RWPE1 (cell line): ENCODE data around the gene RARB.

Experiments
- CTCF ChIA-PET: fragments of 350-600 bp; sonication (Branson Sonifier 250); formaldehyde crosslinking; extraction: SDS; loops from one replicate; lab custom pipeline; 2021; lab: Yijun Ruan, JAX
- POLR2A ChIA-PET: fragments of 400-600 bp; formaldehyde crosslinking; extraction: SDS; loops from one replicate; lab custom pipeline; 2020; ENCODE audit warnings: antibody characterized with exemption; ENCODE audit not compliant: low non-redundant PET; lab: Yijun Ruan, JAX
- DNase-seq: peaks from one replicate; pipeline ENCODE4 v3.0.0; 2012; ENCODE audit warnings: low spot score
- H3K27ac ChIP-seq: fragments of 450-650 bp; 2 replicates; pipeline ENCODE4 v1.5.1; 2017
- CTCF ChIP-seq: fragments of 450-650 bp; conservative IDR thresholded peaks from 2 replicates; pipeline ENCODE4 v1.5.1; 2017; ENCODE audit warnings: low read depth, mild to moderate bottlenecking

The RARB gene

GRCh38 chr3:25419251-25419650, 8.8 kb upstream of the RARB start:
- ChIA-PET POLR2A (no interaction called here), CTCF (no interaction called here)
- TF ChIP-seq CTCF, result no peak
- DNase-seq, result no peak
- no peak overlapping the region for H3K27ac ChIP-seq

GRCh38 chr3:25420147-25420546, 7.9 kb upstream of the RARB start:
- ChIA-PET POLR2A (no interaction called here), CTCF (no interaction called here)
- no peak overlapping the region for H3K27ac ChIP-seq
- TF ChIP-seq CTCF, result no peak
- DNase-seq, result no peak

DNA sequence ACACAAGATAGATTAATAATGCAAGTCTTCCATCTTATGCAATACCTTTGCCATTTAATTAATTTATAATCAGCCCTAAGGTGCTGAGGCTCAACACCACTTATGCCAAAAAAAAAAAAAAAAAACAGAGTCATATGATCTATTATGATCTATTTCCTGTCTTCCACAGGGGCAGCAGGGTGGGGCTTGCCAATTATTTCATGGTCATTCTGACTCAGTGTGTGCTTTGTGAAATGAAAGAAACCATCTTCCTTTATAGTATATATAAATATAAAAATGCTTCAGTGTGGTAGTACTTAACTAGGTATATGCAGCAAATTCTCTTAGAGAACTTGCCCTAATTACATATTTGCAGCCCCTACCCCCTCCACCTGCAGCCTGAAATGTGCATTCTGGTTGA, 7.2 kb upstream of the RARB start:
- ChIA-PET POLR2A (no interaction called here), CTCF (no interaction called here)
- H3K27ac ChIP-seq, result no peak overlapping the region
- TF ChIP-seq CTCF, result no peak
- peak; percentile 16 for DNase-seq

GRCh38 chr3:25421747-25422146, 6.3 kb upstream of the RARB start:
- ChIA-PET CTCF (no interaction called here), POLR2A (no interaction called here)
- DNase-seq, result no peak
- no peak overlapping the region for H3K27ac ChIP-seq
- no peak for TF ChIP-seq CTCF

DNA sequence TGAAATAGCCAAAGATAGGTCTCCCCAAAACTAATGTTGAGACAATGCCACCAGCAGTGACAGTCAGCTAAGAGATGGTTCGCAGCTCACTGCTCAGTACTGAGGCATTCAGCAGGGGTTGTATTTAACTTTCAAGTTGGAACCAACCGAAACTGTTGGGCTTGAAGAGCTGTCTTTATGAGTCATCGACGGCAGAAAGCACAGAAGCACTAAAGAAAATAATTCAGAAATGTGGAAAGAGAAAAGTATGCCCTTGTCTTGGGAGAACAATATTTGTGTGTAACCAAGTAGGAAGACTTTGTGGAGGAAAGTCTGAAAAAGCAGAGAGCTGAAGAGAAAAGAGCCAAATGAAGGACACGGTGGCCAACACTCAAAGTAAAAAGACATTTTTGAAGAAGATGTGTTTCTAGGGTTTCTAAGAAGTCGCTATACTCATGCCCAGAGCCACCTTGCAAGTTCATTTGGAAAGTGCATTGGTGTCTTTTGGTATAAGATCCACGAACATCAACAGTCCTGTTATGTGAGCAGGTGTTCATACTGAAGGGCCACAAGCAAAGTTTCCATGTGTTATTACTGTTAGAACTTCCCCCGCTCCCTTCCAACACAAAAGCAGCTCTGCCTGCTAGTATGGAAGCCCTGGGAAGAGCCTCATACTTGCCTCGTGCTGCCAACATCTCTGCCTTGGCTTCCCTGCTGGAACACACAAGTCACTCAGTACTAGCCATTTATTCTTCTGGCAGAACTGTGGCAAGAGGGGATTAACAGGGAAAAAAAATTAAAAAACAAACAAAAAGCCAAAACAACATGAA, 4.1 kb upstream of the RARB start:
- CTCF ChIA-PET, result no interaction called here
- peak; percentile 31 for DNase-seq
- POLR2A ChIA-PET, result no interaction called here
- no peak for TF ChIP-seq CTCF
- peak overlapping the region; percentile 50 for H3K27ac ChIP-seq

DNA sequence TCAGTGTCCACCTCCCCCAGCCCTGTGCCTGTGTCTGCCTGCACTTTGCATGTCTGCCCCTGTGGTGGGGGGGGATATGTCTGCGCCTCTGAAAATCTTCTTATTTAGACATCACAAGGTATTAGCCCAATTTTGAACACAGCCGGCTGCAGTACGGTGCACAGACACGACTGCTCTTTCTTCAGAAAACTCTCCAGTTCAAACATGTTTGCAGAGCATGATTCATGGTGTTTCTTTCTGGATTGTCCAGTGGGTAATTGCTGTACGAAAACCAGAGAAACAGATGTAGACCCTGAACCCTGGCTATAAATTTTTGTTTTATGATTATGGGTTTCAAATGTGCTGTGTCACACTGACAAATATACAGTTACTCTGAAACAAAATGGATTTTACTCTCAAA, 3.4 kb upstream of the RARB start:
- POLR2A ChIA-PET, result no interaction called here

More for the DNA sequence above, 3.4 kb upstream of the RARB start:
- TF ChIP-seq CTCF, result no peak
- peak overlapping the region; percentile 50 for H3K27ac ChIP-seq
- CTCF ChIA-PET, result no interaction called here
- DNase-seq, result peak; percentile 65
